UCSD-AML1 (cell line): Measurements from ENCODE around the gene KLHL8.

ENCODE experiments used
- DNase-seq: peaks from one replicate; lab custom pipeline; 2025; ENCODE audit not compliant: unreplicated experiment; lab: John Stamatoyannopoulos, UW

Gene KLHL8

DNA sequence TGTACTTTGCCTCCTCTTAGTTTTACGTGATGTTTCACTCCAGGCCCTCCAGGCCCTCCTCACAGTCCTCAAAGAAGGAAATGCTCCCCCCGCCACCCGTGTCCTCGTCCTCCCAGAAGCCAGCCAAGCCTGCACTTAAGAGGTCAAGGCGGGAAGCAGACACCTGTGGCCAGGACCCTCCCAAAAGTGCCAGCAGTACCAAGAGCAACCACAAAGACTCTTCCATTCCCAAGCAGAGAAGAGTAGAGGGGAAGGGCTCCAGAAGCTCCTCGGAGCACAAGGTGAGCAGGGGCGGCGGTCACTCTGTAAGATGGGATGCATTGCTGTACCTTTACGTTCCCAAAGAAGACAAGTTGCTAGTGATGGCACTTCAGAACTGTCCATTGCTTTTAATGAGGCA lies 94.4 kb downstream of the KLHL8 start:
- DNase-seq: no peak

DNA sequence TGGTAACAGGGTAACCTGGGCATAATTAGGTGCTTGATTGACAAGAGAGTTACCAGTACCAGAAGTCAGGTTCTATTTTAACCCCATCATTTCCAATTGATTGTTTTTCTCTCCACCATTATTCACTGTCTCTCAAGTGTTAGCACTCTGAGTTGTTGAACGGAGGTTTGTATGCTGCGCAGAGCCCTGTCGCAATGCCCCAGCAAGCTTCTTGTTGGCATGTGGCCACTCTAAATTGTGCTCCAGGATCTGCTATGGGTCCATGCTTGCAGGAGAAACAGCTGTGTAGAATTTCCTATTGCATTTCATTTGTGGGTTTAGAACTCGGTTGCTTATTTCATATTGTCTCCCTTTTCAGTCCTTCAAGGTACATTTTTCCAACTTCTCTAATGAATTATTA lies 98.2 kb downstream of the KLHL8 start:
- DNase-seq: no peak

DNA sequence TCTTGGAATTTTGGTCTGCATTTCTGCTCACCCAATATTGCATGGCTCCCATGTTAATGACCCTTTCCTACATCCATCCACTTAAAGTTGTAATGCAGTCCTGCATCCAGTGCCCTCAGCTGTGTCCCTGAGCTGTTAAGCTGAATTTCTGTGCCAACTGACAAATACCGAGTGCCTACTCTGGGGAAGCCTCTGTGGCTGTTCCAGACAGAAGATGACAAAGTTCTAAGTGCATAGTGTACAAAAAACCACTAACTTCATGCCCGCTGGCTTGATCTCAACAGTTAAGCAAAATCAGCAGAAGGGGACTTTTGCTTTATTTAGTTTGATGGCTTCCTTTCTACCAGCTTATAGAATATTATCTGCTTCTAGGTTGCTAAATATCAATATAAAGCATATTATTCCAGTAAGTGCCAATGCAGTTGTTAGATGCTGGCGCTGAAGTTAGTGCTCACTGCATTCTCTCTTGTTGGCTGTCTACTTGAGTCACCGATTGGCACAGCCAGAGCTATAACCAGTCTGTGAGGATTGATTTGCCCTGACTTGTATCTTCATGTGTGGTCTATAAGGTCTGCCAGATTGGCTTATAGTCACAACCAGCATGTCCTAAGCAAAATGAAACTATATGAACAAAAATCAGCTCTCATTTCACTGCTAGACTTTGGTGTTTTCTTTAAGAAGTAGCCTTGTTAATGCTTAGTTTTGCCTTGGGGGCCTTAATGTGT lies 98.9 kb downstream of the KLHL8 start:
- no peak for DNase-seq

DNA sequence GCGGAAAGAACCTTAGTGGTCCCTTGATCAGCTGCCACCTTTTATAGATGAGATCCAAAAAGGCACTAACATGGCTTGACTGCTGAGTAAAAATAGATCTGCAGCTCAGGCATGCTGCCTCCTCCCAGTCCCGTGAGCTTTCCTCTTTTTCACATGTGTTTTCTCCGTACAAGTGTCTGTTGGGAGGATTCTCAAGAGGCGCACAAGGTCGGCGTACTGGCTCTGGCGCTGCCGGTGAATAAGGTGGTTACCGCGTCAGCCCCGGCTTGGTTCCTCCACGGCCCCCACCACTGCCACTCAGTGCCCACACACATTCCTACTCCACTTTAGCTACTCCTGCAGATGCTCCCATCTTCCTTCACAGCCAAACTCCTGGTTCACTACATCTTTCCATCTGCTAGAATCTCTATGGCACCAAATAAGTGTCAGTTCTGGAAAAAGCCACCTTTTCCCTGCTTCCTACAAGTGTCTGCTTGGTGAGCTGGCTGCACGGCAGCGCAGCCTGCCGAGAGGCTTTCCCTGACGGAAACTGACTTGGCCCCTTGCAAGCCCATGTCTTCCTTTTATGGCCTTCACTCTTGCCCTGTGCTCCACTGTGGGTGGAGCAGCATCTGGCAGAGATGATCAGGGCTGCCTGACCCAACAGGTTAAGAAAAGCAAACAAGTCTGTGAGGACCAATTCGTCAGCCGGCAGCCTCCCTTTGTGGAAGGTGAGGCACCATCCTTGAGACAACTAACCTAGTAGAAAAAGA lies 99.8 kb downstream of the KLHL8 start:
- DNase-seq: no peak

DNA sequence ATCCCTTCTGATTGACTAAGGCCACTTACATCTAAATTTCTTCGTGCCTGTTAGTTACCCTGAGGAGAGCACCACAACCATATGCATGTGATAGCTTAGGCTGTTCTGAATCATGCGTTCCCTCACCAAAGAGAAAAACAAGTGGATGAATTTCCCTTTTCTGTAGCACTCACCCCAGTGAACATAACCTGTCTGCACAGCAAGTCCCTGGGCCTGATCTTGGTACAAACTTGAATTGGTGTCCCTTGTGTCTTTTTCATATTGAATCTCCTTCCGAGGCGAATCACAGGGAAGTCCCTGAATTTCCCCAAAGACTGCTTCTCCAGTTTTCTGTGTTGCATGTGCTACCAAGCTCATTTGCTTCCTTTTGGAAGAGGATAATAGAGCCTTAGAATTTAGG lies 100.4 kb downstream of the KLHL8 start:
- no peak for DNase-seq

DNA sequence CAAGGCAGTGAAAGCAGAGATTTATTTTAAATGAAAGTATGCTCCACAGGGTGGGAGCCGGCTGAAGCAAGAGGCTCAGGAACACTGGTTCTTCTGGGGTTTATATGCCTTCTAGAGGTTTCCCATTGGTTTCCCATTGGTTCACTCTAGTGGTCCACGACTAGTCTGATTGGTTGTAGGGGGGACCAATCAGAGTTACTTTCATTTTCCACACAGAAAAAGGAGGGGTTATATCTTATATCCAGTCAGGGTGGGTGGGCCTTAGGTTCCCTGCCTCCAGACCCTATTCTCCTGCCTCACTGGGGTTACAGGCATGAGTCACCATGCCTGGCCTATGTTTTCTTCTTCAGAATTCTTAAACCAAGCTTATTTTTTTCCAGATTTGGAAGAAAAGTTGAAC lies 101.6 kb downstream of the KLHL8 start:
- no peak for DNase-seq

DNA sequence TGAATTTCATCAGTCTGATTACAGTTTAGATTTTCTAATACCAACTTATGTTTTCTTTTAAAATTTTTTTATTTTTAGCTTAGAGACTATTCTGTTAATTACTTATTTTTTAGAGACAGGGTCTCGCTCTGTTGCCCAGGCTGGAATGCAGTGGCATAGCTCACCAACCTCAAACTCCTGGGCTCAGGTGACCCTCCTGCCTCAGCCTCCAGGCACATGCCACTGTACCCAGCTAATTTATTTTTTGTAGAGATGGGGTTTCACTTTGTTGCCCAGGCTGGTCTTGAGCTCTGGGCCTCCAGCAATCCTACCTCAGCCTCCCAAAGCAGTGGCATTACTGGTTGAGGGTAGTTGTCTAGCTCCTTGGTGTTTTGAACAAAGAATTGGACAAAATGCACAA lies 102.0 kb downstream of the KLHL8 start:
- DNase-seq: no peak

DNA sequence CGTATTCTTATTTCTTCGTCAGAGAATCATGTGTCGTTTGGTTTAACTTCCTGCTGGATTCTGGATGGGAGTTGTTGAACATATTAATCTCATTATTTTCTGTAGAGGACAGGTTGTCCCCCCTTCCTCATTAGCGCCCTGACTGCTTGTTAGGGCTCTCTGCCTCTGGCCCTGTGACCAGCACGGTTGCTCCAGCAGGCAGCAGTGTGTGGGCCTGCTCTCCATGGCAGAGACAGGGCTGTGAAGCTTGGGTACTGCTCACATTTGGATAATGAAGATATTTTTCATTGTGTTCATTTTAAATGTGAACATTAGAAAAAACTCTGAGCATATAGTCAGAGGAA lies 102.7 kb downstream of the KLHL8 start:
- no peak for DNase-seq

DNA sequence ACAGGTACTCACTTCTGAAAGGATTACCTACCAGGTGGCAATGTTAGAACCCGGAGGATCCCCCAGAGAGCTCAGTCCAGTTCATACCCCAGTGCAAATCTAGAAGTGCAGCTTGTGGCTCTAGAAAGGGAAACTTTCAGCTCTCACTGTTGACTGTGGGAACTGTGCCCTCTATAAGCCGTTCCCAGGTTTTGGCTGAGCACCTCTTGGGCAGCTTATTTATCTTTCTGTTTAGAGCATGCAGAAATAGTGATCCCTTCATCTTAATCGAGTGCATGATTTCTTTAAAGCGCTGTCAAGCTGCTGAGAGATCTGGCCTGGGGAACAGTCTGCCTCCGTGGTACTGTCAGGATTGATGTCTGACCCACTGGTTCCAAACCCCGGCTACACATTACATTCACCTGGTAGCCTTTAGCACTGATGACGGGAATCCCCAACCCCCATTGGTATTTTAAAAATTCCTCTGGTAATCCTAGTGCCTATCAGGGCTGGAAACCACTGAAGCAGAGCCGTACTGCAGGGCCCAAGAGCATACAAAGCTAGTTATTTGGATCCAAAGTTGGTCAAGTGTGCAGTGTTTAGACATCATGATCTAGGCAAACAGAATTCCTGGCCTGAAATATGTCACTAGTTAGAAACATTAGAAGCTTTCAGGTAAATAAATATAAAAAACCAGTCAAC lies 103.2 kb downstream of the KLHL8 start:
- no peak for DNase-seq

DNA sequence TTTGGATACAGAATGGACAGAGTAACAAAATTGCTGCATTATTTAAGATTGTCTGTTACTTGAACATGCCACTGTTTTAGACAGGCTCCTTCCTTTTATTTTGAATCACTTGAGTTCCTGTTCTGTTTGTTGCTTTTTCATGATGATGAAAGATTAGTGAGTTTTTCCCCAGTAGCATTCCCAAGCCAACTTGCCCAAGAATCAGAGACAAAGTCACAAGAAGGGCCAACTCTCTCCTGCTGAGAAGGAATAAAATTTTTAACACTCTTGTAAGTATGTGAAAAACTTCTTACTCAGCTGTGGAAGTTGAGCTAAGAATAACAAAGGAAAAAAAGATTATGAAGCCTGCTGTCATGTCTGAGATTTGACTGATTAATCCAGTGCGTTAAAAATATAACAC lies 104.2 kb downstream of the KLHL8 start:
- no peak for DNase-seq

DNA sequence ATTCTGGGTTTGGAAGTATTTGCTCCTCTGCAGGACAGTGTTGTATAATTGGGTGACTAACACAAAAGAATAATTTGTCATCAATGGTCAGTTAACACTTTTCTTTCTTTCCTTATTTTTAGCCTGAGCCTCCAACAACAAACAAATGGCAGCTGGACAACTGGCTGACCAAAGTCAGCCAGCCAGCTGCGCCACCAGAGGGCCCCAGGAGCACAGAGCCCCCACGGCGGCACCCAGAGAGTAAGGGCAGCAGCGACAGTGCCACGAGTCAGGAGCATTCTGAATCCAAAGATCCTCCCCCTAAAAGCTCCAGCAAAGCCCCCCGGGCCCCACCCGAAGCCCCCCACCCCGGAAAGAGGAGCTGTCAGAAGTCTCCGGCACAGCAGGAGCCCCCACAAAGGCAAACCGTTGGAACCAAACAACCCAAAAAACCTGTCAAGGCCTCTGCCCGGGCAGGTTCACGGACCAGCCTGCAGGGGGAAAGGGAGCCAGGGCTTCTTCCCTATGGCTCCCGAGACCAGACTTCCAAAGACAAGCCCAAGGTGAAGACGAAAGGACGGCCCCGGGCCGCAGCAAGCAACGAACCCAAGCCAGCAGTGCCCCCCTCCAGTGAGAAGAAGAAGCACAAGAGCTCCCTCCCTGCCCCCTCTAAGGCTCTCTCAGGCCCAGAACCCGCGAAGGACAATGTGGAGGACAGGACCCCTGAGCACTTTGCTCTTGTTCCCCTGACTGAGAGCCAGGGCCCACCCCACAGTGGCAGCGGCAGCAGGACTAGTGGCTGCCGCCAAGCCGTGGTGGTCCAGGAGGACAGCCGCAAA lies 106.0 kb downstream of the KLHL8 start:
- no peak for DNase-seq

DNA sequence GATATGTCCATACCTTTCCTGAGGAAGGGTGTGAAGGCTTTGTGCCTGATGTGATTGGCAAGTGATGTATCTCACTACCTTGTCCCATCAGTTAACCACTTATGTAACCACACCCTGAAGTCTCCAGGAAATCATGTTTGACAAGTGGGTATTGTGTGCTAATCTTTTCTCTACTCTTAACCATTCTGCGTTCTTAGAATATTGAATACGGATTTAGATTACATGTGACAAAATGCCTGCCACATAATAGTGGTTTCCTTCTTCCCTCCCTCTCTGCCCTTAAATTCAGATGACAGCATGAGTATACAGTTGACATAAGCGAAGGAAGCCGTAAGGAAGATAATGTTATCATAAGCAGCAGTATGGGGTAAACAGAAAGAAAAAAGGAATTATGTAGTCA lies 108.4 kb downstream of the KLHL8 start:
- no peak for DNase-seq
